ENCODE measurements around the gene CDK5RAP3. TPM values are rescaled to one million over a fixed set of nuclear protein-coding genes. Genes with fewer than 3 reads are reported as not detected.

Gene CDK5RAP3
- total and polyA plus RNA-seq, 2 of the 13 experiments (the other 11 are each of a cell fraction or from before 2014, with no cell fraction given), result 128 to 154 TPM

DNA sequence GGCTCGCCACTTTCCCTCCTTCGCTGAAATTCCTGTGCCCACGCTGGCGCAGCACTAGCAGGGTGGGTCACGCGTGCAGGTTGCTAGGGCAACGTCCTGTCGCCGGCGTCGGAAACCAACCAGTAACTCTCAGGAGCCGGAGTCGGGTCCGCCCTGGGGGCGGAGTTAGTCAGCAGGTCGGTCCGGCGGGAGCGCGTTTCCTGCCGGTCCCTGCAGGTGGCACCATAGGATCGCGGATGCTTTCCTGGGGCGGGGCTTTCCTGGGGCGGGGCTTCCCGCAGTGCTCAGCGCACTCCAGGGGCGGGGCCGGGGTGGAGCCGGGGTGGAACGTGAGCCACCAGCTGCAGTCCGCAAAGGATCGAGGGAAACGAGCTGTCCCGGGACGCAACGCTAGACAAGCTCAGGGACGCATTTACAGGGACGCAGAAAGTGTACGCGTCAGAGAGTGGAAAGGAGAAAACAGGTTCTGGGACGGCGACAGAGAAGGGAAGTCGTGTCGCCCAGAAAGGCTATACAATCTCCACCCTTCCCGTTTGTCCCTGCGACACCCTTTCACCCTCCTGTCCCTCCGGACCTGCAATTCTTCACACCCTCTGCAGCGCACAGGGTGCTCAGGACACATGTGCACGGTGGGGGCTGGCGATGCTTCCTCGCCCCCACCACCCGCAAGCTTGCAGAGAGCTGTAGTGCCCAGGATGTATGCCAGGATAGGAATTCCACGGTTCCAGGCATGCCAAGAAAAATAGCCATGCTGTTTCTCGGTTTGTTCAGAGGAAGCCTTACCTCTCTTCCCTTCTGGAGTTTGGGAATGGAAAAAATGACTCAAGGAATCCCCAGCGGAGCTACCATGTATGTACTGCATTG is 54.4 kb downstream of the CDK5RAP3 start (continued):
- TF ChIP-seq, protein P1, sequence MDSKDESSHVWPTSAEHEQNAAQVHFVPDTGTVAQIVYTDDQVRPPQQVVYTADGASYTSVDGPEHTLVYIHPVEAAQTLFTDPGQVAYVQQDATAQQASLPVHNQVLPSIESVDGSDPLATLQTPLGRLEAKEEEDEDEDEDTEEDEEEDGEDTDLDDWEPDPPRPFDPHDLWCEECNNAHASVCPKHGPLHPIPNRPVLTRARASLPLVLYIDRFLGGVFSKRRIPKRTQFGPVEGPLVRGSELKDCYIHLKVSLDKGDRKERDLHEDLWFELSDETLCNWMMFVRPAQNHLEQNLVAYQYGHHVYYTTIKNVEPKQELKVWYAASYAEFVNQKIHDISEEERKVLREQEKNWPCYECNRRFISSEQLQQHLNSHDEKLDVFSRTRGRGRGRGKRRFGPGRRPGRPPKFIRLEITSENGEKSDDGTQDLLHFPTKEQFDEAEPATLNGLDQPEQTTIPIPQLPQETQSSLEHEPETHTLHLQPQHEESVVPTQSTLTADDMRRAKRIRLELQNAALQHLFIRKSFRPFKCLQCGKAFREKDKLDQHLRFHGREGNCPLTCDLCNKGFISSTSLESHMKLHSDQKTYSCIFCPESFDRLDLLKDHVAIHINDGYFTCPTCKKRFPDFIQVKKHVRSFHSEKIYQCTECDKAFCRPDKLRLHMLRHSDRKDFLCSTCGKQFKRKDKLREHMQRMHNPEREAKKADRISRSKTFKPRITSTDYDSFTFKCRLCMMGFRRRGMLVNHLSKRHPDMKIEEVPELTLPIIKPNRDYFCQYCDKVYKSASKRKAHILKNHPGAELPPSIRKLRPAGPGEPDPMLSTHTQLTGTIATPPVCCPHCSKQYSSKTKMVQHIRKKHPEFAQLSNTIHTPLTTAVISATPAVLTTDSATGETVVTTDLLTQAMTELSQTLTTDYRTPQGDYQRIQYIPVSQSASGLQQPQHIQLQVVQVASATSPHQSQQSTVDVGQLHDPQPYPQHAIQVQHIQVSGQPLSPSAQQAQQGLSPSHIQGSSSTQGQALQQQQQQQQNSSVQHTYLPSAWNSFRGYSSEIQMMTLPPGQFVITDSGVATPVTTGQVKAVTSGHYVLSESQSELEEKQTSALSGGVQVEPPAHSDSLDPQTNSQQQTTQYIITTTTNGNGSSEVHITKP (CRISPR knock-in tag; IDR thresholded peaks at IDR 0.05; ENCODE audit: low read depth), result peak; percentile 61; the same call in 1 of the 2 replicates
- TF ChIP-seq, protein P2, sequence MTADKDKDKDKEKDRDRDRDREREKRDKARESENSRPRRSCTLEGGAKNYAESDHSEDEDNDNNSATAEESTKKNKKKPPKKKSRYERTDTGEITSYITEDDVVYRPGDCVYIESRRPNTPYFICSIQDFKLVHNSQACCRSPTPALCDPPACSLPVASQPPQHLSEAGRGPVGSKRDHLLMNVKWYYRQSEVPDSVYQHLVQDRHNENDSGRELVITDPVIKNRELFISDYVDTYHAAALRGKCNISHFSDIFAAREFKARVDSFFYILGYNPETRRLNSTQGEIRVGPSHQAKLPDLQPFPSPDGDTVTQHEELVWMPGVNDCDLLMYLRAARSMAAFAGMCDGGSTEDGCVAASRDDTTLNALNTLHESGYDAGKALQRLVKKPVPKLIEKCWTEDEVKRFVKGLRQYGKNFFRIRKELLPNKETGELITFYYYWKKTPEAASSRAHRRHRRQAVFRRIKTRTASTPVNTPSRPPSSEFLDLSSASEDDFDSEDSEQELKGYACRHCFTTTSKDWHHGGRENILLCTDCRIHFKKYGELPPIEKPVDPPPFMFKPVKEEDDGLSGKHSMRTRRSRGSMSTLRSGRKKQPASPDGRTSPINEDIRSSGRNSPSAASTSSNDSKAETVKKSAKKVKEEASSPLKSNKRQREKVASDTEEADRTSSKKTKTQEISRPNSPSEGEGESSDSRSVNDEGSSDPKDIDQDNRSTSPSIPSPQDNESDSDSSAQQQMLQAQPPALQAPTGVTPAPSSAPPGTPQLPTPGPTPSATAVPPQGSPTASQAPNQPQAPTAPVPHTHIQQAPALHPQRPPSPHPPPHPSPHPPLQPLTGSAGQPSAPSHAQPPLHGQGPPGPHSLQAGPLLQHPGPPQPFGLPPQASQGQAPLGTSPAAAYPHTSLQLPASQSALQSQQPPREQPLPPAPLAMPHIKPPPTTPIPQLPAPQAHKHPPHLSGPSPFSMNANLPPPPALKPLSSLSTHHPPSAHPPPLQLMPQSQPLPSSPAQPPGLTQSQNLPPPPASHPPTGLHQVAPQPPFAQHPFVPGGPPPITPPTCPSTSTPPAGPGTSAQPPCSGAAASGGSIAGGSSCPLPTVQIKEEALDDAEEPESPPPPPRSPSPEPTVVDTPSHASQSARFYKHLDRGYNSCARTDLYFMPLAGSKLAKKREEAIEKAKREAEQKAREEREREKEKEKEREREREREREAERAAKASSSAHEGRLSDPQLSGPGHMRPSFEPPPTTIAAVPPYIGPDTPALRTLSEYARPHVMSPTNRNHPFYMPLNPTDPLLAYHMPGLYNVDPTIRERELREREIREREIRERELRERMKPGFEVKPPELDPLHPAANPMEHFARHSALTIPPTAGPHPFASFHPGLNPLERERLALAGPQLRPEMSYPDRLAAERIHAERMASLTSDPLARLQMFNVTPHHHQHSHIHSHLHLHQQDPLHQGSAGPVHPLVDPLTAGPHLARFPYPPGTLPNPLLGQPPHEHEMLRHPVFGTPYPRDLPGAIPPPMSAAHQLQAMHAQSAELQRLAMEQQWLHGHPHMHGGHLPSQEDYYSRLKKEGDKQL (CRISPR knock-in tag; IDR thresholded peaks at IDR 0.05; ENCODE audit: low read depth), result no peak
- TF ChIP-seq, protein P3, sequence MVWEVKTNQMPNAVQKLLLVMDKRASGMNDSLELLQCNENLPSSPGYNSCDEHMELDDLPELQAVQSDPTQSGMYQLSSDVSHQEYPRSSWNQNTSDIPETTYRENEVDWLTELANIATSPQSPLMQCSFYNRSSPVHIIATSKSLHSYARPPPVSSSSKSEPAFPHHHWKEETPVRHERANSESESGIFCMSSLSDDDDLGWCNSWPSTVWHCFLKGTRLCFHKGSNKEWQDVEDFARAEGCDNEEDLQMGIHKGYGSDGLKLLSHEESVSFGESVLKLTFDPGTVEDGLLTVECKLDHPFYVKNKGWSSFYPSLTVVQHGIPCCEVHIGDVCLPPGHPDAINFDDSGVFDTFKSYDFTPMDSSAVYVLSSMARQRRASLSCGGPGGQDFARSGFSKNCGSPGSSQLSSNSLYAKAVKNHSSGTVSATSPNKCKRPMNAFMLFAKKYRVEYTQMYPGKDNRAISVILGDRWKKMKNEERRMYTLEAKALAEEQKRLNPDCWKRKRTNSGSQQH (CRISPR knock-in tag; IDR thresholded peaks at IDR 0.05; ENCODE audit: low read depth), result no peak
- TF ChIP-seq, protein P4, sequence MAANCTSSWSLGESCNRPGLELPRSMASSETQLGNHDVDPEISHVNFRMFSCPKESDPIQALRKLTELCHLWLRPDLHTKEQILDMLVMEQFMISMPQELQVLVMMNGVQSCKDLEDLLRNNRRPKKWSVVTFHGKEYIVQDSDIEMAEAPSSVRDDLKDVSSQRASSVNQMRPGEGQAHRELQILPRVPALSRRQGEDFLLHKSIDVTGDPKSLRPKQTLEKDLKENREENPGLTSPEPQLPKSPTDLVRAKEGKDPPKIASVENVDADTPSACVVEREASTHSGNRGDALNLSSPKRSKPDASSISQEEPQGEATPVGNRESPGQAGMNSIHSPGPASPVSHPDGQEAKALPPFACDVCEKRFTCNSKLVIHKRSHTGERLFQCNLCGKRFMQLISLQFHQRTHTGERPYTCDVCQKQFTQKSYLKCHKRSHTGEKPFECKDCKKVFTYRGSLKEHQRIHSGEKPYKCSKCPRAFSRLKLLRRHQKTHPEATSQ (CRISPR knock-in tag; IDR thresholded peaks at IDR 0.05; ENCODE audit: borderline replicate concordance), result no peak
- TF ChIP-seq, protein P5, sequence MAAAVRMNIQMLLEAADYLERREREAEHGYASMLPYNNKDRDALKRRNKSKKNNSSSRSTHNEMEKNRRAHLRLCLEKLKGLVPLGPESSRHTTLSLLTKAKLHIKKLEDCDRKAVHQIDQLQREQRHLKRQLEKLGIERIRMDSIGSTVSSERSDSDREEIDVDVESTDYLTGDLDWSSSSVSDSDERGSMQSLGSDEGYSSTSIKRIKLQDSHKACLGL (CRISPR knock-in tag; IDR thresholded peaks at IDR 0.05), result no peak
- TF ChIP-seq U2AF2 (IDR thresholded peaks at IDR 0.05; ENCODE audit: low read depth, low read length), result peak; percentile 98
- TF ChIP-seq ZSCAN25 (CRISPR knock-in tag; IDR thresholded peaks at IDR 0.05), result no peak
- TF ChIP-seq ZMYM3 (CRISPR knock-in tag; IDR thresholded peaks at IDR 0.05), result no peak
